Vagina (tissue), 2 donors: Measurements from ENCODE around the gene PTK7. TPM values are rescaled to one million over a fixed set of nuclear protein-coding genes. Genes with fewer than 3 reads are reported as not detected.
"Not testable (repeated sequence)": the region's sequence is repeated elsewhere in the genome, so short reads cannot be mapped to it uniquely, and the experiment has no call there.

Experiments
- DNase-seq, 2 donors: peaks; one replicate each; pipeline ENCODE4 v3.0.0-alpha.2; 2017; ENCODE audit errors: extremely low spot score in 2 of 2
- H3K27ac ChIP-seq: fragments of 200-600 bp; sonication (generic); one replicate; pipeline ENCODE4 v1.5.1; 2019
- H3K27me3 ChIP-seq: fragments of 200-600 bp; sonication (generic); one replicate; pipeline ENCODE4 v1.5.1; 2019
- H3K36me3 ChIP-seq, 2 donors: fragments of 200-600 bp; sonication (generic); one replicate each; pipeline ENCODE4 v1.5.1; 2017 to 2019
- H3K4me1 ChIP-seq: fragments of 200-600 bp; sonication (generic); one replicate; pipeline ENCODE4 v1.5.1; 2019
- H3K4me3 ChIP-seq, 2 donors: fragments of 200-600 bp; sonication (generic); 1 replicate in 1 of 2; 2 replicates in 1 of 2; pipeline ENCODE4 v1.5.1; 2016 to 2019
- H3K9me3 ChIP-seq: fragments of 200-600 bp; sonication (generic); one replicate; pipeline ENCODE4 v1.5.1; 2019
- POLR2A ChIP-seq, 2 donors: fragments of 450-650 bp; IDR thresholded peaks; one replicate each; pipeline ENCODE4 v1.6.1; 2017; ENCODE audit warnings: antibody characterized with exemption in 2 of 2, mild to moderate bottlenecking in 2 of 2, moderate library complexity in 2 of 2
- POLR2AphosphoS5 ChIP-seq, 2 donors: sonication (generic); formaldehyde crosslinking; IDR thresholded peaks; one replicate each; pipeline ENCODE4 v1.9.0; 2017; ENCODE audit warnings: antibody characterized with exemption in 2 of 2, mild to moderate bottlenecking in 2 of 2, low read depth in 1 of 2; ENCODE audit not compliant: insufficient read depth in 1 of 2
- intact Hi-C: fragments of 100-400 bp; cut with DNase I; formaldehyde crosslinking; loops from one replicate; pipeline ENCODE4 v1.15.1; 2023
- total RNA-seq: library from RNA; depleted of rRNA; stranded (reverse); fragments of >200 nt; gene quantifications from one replicate; pipeline ENCODE4 v1.2.3, GENCODE V29; 2016
- TF ChIP-seq, protein P1 (sequence below), 3 experiments: fragments of 450-650 bp in 2 of 3; fragments of 200-600 bp in 1 of 3; sonication (generic) in 1 of 3; IDR thresholded peaks; one replicate each; pipeline ENCODE4 v1.5.1; 2017 to 2019; ENCODE audit warnings: antibody characterized with exemption in 3 of 3, mild to moderate bottlenecking in 2 of 3, moderate library complexity in 2 of 3

The PTK7 gene
- total RNA-seq, 1 donor from 2014 or later, result 62.1 TPM

DNA sequence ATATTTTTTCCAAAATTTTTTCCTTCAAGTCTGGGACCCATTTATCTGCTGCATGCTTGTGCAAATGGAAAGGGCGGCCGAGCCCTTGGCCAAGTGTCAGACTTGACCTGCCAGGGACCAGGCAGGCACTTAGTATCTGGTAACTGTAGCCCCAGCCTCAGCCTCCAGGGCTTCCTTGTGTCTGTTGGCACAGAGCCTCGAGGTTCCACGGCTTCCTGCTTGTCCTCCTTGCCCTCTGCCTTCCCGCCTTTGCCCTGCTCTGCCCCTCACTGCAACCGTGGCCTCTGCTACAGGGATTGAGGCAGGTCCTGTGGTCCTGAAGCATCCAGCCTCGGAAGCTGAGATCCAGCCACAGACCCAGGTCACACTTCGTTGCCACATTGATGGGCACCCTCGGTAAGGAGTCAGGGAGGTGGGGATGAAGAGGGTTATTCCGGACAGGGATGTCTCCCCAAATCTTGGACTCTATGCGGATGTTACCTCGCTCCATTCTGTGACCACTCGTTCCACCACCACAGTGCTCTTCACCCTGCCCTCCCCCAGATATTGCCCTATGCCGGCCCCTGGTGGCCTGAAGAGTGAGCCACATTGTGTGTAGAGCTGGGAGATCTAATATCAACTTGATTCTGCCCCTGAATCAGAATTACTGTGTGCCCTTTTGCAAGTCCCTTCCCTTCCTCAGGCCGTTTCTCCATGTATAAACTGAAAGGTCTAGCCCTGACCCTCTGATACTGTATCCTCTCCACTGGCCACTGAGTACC is 53.5 kb downstream of the PTK7 start:
- Histone ChIP-seq H3K27ac (no peak overlapping the region), H3K27me3 (no peaks in the 10 kb centered on the region), H3K9me3 (no peaks in the 10 kb centered on the region), H3K36me3 (peaks cover 0 to 12% of the 10 kb centered on the region in 2 donors), H3K4me3 (no peak overlapping the region), H3K4me1 (peaks cover 36% of the 10 kb centered on the region)
- no peak for TF ChIP-seq POLR2A (IDR thresholded peaks at IDR 0.05)
- TF ChIP-seq, protein P1, sequence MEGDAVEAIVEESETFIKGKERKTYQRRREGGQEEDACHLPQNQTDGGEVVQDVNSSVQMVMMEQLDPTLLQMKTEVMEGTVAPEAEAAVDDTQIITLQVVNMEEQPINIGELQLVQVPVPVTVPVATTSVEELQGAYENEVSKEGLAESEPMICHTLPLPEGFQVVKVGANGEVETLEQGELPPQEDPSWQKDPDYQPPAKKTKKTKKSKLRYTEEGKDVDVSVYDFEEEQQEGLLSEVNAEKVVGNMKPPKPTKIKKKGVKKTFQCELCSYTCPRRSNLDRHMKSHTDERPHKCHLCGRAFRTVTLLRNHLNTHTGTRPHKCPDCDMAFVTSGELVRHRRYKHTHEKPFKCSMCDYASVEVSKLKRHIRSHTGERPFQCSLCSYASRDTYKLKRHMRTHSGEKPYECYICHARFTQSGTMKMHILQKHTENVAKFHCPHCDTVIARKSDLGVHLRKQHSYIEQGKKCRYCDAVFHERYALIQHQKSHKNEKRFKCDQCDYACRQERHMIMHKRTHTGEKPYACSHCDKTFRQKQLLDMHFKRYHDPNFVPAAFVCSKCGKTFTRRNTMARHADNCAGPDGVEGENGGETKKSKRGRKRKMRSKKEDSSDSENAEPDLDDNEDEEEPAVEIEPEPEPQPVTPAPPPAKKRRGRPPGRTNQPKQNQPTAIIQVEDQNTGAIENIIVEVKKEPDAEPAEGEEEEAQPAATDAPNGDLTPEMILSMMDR (IDR thresholded peaks at IDR 0.05), result peak in 1 of 3 experiments; percentile 35
- intact Hi-C loops, result loop anchor here (10.0 kb wide), 1 partner anchor 55 kb away; the partner anchor contains the start of gene PTK7
- no peak for DNase-seq

DNA sequence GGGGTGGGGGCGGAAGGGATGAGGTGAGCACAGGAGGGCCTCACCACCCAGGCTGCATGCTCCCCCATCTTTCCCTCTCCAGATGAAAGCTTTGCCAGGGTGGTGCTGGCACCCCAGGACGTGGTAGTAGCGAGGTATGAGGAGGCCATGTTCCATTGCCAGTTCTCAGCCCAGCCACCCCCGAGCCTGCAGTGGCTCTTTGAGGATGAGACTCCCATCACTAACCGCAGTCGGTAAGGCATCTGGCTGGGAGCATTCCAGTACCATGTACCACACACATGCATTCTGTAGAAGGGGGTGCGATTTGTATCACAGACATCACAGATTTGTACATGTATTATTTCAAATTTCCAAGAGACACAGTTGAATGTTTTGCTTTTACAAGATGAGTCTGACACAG is 54.3 kb downstream of the PTK7 start:
- Histone ChIP-seq H3K4me1 (peaks cover 30% of the 10 kb centered on the region), H3K27ac (no peak overlapping the region), H3K36me3 (peaks cover 0 to 12% of the 10 kb centered on the region in 2 donors), H3K9me3 (no peaks in the 10 kb centered on the region), H3K4me3 (no peak overlapping the region), H3K27me3 (no peaks in the 10 kb centered on the region)
- intact Hi-C loops, result no loop called here
- no peak for DNase-seq
- no peak for TF ChIP-seq POLR2AphosphoS5 (IDR thresholded peaks at IDR 0.05; ENCODE audit: insufficient read depth in 1 of 2, low read depth in 1 of 2)
- TF ChIP-seq POLR2A (IDR thresholded peaks at IDR 0.05), result no peak
- TF ChIP-seq, protein P1 (IDR thresholded peaks at IDR 0.05), result no peak

DNA sequence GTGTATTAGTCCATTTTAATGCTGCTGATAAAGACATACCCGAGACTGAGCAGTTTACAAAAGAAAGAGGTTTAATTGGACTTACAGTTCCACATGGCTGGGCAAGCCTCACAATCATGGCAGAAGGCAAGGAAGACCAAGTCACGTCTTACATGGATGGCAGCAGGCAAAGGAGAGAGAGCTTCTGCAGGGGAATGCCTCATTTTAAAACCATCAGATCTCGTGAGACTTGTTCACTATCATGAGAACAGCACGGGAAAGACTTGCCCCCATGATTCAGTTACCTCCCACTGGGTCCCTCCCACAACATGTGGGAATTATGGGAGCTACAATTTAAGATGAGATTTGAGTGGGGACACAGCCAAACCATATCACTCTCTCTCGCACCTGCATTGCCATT is 55.3 kb downstream of the PTK7 start:
- peaks cover 21% of the 10 kb centered on the region for H3K4me1 ChIP-seq
- H3K4me3 ChIP-seq, DNase-seq, H3K27me3 ChIP-seq, H3K27ac ChIP-seq, intact Hi-C loops, H3K9me3 ChIP-seq: not testable (repeated sequence)
- H3K36me3 ChIP-seq, result peaks cover 0 to 12% of the 10 kb centered on the region in 2 donors

DNA sequence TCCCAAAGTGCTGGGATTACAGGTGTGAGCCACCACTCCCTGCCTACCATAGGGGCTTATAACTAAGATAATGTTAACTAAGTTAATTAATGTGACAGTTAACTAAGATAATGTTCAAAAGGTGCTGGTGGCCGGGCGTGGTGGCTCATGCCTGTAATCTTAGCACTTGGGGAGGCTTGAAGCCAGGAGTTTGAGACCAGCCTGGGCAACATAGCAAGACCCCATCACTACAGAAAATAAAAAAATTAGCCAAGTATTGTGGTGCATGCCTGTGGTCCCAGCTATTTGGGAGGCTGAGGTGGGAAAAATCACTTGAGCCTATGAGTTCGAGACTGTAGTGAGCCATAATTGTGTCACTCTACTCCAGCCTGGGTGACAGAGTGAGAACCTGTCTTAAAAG is 62.2 kb downstream of the PTK7 start:
- Histone ChIP-seq H3K4me1 (peaks cover 6% of the 10 kb centered on the region), H3K27ac (no peak overlapping the region), H3K9me3 (no peaks in the 10 kb centered on the region), H3K4me3 (no peak overlapping the region), H3K36me3 (no peaks in the 10 kb centered on the region), H3K27me3 (no peaks in the 10 kb centered on the region)
- DNase-seq, result no peak
- TF ChIP-seq POLR2AphosphoS5 (IDR thresholded peaks at IDR 0.05; ENCODE audit: insufficient read depth in 1 of 2, low read depth in 1 of 2), result no peak
- TF ChIP-seq POLR2A (IDR thresholded peaks at IDR 0.05), result no peak
- TF ChIP-seq, protein P1 (IDR thresholded peaks at IDR 0.05), result no peak
- intact Hi-C loops, result no loop called here

DNA sequence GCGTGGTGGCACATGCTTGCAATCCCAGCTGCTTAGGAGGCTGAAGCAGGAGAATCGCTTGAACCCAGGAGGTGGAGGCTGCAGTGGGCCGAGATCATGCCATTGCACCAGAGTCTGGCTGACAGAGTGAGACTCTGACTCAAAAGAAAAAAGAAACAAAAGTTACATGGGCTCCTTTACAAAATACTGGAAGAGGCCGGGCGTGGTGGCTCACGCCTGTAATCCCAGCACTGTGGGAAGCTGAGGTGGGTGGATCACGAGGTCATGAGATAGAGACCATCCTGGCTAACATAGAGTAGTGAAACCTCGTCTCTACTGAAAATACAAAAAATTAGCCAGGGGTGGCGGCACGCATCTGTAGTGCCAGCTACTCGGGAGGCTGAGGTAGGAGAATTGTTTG is 63.9 kb downstream of the PTK7 start:
- DNase-seq, H3K4me3 ChIP-seq, H3K27me3 ChIP-seq, H3K9me3 ChIP-seq, H3K36me3 ChIP-seq, H3K27ac ChIP-seq: not testable (repeated sequence)
- peaks cover 12% of the 10 kb centered on the region for H3K4me1 ChIP-seq
- intact Hi-C loops, result loop anchor here (5.0 kb wide), 1 partner anchor 238 kb away; no protein-coding TSS in a partner anchor

DNA sequence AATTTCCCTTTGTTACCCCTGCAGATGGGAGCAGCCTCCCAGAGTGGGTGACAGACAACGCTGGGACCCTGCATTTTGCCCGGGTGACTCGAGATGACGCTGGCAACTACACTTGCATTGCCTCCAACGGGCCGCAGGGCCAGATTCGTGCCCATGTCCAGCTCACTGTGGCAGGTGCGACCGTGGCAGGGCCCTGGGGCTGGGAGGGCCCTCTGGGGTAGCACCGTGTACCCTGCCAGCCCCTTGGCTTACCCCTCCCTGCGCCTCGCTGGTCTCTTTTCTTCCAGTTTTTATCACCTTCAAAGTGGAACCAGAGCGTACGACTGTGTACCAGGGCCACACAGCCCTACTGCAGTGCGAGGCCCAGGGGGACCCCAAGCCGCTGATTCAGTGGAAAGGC is 65.5 kb downstream of the PTK7 start:
- Histone ChIP-seq H3K36me3 (peaks cover 0 to 1% of the 10 kb centered on the region in 2 donors), H3K27me3 (no peaks in the 10 kb centered on the region), H3K4me1 (peaks cover 12% of the 10 kb centered on the region), H3K9me3 (no peaks in the 10 kb centered on the region), H3K4me3 (no peak overlapping the region), H3K27ac (no peak overlapping the region)
- intact Hi-C loops, result loop anchor here (5.0 kb wide), 1 partner anchor 239 kb away; no protein-coding TSS in a partner anchor
- DNase-seq, result no peak
- no peak for TF ChIP-seq POLR2A (IDR thresholded peaks at IDR 0.05)
- TF ChIP-seq, protein P1 (IDR thresholded peaks at IDR 0.05), result no peak
- TF ChIP-seq POLR2AphosphoS5 (IDR thresholded peaks at IDR 0.05; ENCODE audit: insufficient read depth in 1 of 2, low read depth in 1 of 2), result no peak
